Brain microvascular endothelial cell (primary cell): ENCODE measurements around the gene COL2A1.

Experiments used
- DNase-seq: peaks from one replicate; pipeline ENCODE4 v3.0.0-alpha.2; 2020
- H3K27ac ChIP-seq: fragments of 250-450 bp; sonication (Bioruptor Pico); 2 replicates; pipeline ENCODE4 v1.5.1; 2020; ENCODE audit warnings: mild to moderate bottlenecking, moderate library complexity
- H3K27me3 ChIP-seq: fragments of 250-450 bp; sonication (Bioruptor Pico); replicated peaks from 2 replicates; pipeline ENCODE4 v1.5.1; 2020; ENCODE audit warnings: mild to moderate bottlenecking
- H3K36me3 ChIP-seq: fragments of 250-450 bp; sonication (Bioruptor Pico); replicated peaks from 2 replicates; pipeline ENCODE4 v1.5.1; 2020; ENCODE audit warnings: mild to moderate bottlenecking
- H3K4me3 ChIP-seq: 2 replicates; pipeline ENCODE4 v1.5.1; 2011; ENCODE audit warnings: low read depth, mild to moderate bottlenecking, control low read depth, low read length, moderate library complexity
- CTCF ChIP-seq: IDR thresholded peaks from 2 replicates; pipeline ENCODE4 v1.5.1; 2011; ENCODE audit warnings: low read depth, mild to moderate bottlenecking, moderate library complexity, low read length, control low read depth, inconsistent platforms; ENCODE audit errors: missing control alignments
- in situ Hi-C: cut with HindIII; loops from 2 replicates; pipeline ENCODE4 v1.10.0; 2017; ENCODE audit warnings: low sequenced_read_pairs, low pct_ligation_motif_present

The COL2A1 gene

GRCh38 chr12:47990351-47991105 is 13.7 kb downstream of the COL2A1 start:
- no peak for TF ChIP-seq CTCF
- no peaks in the 10 kb centered on the region for H3K36me3 ChIP-seq
- peaks cover 3% of the 10 kb centered on the region for H3K27me3 ChIP-seq
- H3K27ac ChIP-seq, result no peak overlapping the region
- no peak overlapping the region for H3K4me3 ChIP-seq
- DNase-seq, result no peak
- in situ Hi-C loops, result no loop called here

GRCh38 chr12:47989666-47990065 is 14.6 kb downstream of the COL2A1 start:
- Histone ChIP-seq H3K27ac (no peak overlapping the region), H3K4me3 (no peak overlapping the region), H3K27me3 (peaks cover 2% of the 10 kb centered on the region), H3K36me3 (no peaks in the 10 kb centered on the region)
- no peak for TF ChIP-seq CTCF
- in situ Hi-C loops, result no loop called here
- DNase-seq, result no peak

GRCh38 chr12:47989023-47989417 is 15.3 kb downstream of the COL2A1 start:
- Histone ChIP-seq H3K27me3 (no peaks in the 10 kb centered on the region), H3K36me3 (no peaks in the 10 kb centered on the region), H3K4me3 (no peak overlapping the region), H3K27ac (no peak overlapping the region)
- in situ Hi-C loops, result no loop called here
- TF ChIP-seq CTCF, result no peak
- no peak for DNase-seq

- in situ Hi-C loops, result no loop called here
- DNase-seq, result no peak
- TF ChIP-seq CTCF, result no peak
- H3K27me3 ChIP-seq, result no peaks in the 10 kb centered on the region
- H3K4me3 ChIP-seq, result no peak overlapping the region
- H3K36me3 ChIP-seq, result no peaks in the 10 kb centered on the region
- H3K27ac ChIP-seq, result no peak overlapping the region
These were observed 15.9 kb downstream of the COL2A1 start for GRCh38 chr12:47988073-47989022.

- no peak overlapping the region for H3K4me3 ChIP-seq
- H3K27me3 ChIP-seq, result no peaks in the 10 kb centered on the region
- no peaks in the 10 kb centered on the region for H3K36me3 ChIP-seq
- DNase-seq, result no peak
- in situ Hi-C loops, result no loop called here
- H3K27ac ChIP-seq, result no peak overlapping the region
- no peak for TF ChIP-seq CTCF
These were observed 16.7 kb downstream of the COL2A1 start for GRCh38 chr12:47987411-47988072.
